Smooth muscle cell (in vitro differentiated cells): ENCODE data around the gene SHROOM1. TPM values are rescaled to one million over a fixed set of nuclear protein-coding genes. Genes with fewer than 3 reads are reported as not detected.
A peak's percentile ranks its signal among the peaks of the same experiment; 100 is the strongest.

Experiments
- DNase-seq: peaks from one replicate; lab custom pipeline; 2025; ENCODE audit not compliant: unreplicated experiment; lab: John Stamatoyannopoulos, UW
- H2AFZ ChIP-seq: fragments of 200-600 bp; sonication (generic); 2 replicates; pipeline ENCODE4 v1.6.0; 2016; ENCODE audit warnings: antibody characterized with exemption, low read depth, mild to moderate bottlenecking
- H3F3A ChIP-seq: fragments of 200-600 bp; sonication (generic); 2 replicates; pipeline ENCODE4 v1.6.0; 2017; ENCODE audit warnings: antibody characterized with exemption, low read depth
- H3K27ac ChIP-seq: fragments of 200-600 bp; sonication (generic); 2 replicates; pipeline ENCODE4 v1.5.1; 2016; ENCODE audit warnings: low read depth, mild to moderate bottlenecking
- H3K27me3 ChIP-seq: fragments of 200-600 bp; sonication (generic); 2 replicates; pipeline ENCODE4 v1.6.1; 2016; ENCODE audit warnings: low read depth, mild to moderate bottlenecking
- H3K36me3 ChIP-seq: fragments of 200-600 bp; sonication (generic); 2 replicates; pipeline ENCODE4 v1.5.1; 2016; ENCODE audit warnings: low read depth
- H3K4me1 ChIP-seq: fragments of 200-600 bp; sonication (generic); 2 replicates; pipeline ENCODE4 v1.5.1; 2016; ENCODE audit warnings: low read depth
- H3K4me2 ChIP-seq: fragments of 200-600 bp; sonication (generic); 2 replicates; pipeline ENCODE4 v1.6.0; 2016; ENCODE audit warnings: mild to moderate bottlenecking
- H3K4me3 ChIP-seq: fragments of 200-600 bp; sonication (generic); 2 replicates; pipeline ENCODE4 v1.5.1; 2016; ENCODE audit warnings: mild to moderate bottlenecking
- H3K79me2 ChIP-seq: fragments of 200-600 bp; sonication (generic); 2 replicates; pipeline ENCODE4 v1.6.0; 2016; ENCODE audit warnings: low read depth, mild to moderate bottlenecking
- H3K9ac ChIP-seq: fragments of 200-600 bp; sonication (generic); 2 replicates; pipeline ENCODE4 v1.6.0; 2016; ENCODE audit warnings: low read depth
- H3K9me3 ChIP-seq: fragments of 200-600 bp; sonication (generic); replicated peaks from 2 replicates; pipeline ENCODE4 v1.5.1; 2016; ENCODE audit warnings: low read depth
- H4K20me1 ChIP-seq: fragments of 200-600 bp; sonication (generic); 2 replicates; pipeline ENCODE4 v1.6.0; 2016; ENCODE audit warnings: low read depth
- CTCF ChIP-seq: fragments of 200-600 bp; sonication (generic); IDR thresholded peaks from 2 replicates; pipeline ENCODE4 v1.5.1; 2017; ENCODE audit warnings: borderline replicate concordance, mild to moderate bottlenecking, antibody characterized with exemption; ENCODE audit not compliant: insufficient read depth, poor library complexity, severe bottlenecking
- WGBS: methylation state at CpG from one replicate; pipeline ENCODE4 v1.1.7; 2016; ENCODE audit warnings: low lambda C conversion rate; 5-methylcytosine and 5-hydroxymethylcytosine counted together
- polyA plus RNA-seq: library from polyadenylated mRNA; unstranded; fragments of >200 nt; fragmentation: Nextera tagmentation; extraction: Ambion mirVana; gene quantifications from 2 replicates; pipeline ENCODE4 v1.2.1, GENCODE V29; 2016
- total RNA-seq: library from RNA; depleted of rRNA; stranded (reverse); fragments of >200 nt; gene quantifications from 2 replicates; pipeline ENCODE4 v1.2.3, GENCODE V29; 2014

SHROOM1 gene
- total and polyA plus RNA-seq, 2 experiments from 2014 or later, result 5.9 to 12.0 TPM

GRCh38 chr5:132824426-132824825, 6.0 kb downstream of the SHROOM1 start:
- H3K4me3 ChIP-seq, result no peak overlapping the region
- no peaks in the 10 kb centered on the region for H3K9me3 ChIP-seq
- no peak for TF ChIP-seq CTCF
- peaks cover 2% of the 10 kb centered on the region for H3K27me3 ChIP-seq
- H3K79me2 ChIP-seq, result no peaks in the 10 kb centered on the region
- no peaks in the 10 kb centered on the region for H3F3A ChIP-seq
- no peak overlapping the region for H3K27ac ChIP-seq
- H2AFZ ChIP-seq, result no peak overlapping the region
- no peak overlapping the region for H3K4me2 ChIP-seq
- peaks cover 11% of the 10 kb centered on the region for H3K4me1 ChIP-seq
- no peak for DNase-seq
- WGBS, result 98% methylated on average over 3 of the region's 3 CpGs
- H4K20me1 ChIP-seq, result no peaks in the 10 kb centered on the region
- H3K36me3 ChIP-seq, result no peaks in the 10 kb centered on the region
- no peak overlapping the region for H3K9ac ChIP-seq

GRCh38 chr5:132823481-132824050, 6.9 kb downstream of the SHROOM1 start:
- H3F3A ChIP-seq, result no peaks in the 10 kb centered on the region
- no peaks in the 10 kb centered on the region for H3K9me3 ChIP-seq
- H3K4me1 ChIP-seq, result peaks cover 11% of the 10 kb centered on the region
- H2AFZ ChIP-seq, result peak overlapping the region; percentile 69
- 79% methylated on average over 7 of the region's 7 CpGs for WGBS
- no peak for DNase-seq
- H3K4me3 ChIP-seq, result peak overlapping the region; percentile 36
- H3K79me2 ChIP-seq, result no peaks in the 10 kb centered on the region
- H3K27ac ChIP-seq, result no peak overlapping the region
- no peak for TF ChIP-seq CTCF
- peak overlapping the region; percentile 92 for H3K4me2 ChIP-seq
- no peaks in the 10 kb centered on the region for H4K20me1 ChIP-seq
- H3K27me3 ChIP-seq, result no peaks in the 10 kb centered on the region
- no peak overlapping the region for H3K9ac ChIP-seq
- H3K36me3 ChIP-seq, result no peaks in the 10 kb centered on the region

GRCh38 chr5:132822650-132823480, 7.6 kb downstream of the SHROOM1 start:
- WGBS, result 17% methylated on average over 63 of the region's 68 CpGs
- H3K4me2 ChIP-seq, result peak overlapping the region; percentile 92
- H3K4me3 ChIP-seq, result peak overlapping the region; percentile 36
- peak overlapping the region; percentile 69 for H2AFZ ChIP-seq
- H3K4me1 ChIP-seq, result peaks cover 11% of the 10 kb centered on the region
- DNase-seq, result no peak
- H3K27me3 ChIP-seq, result no peaks in the 10 kb centered on the region
- H3K27ac ChIP-seq, result no peak overlapping the region
- H3K9me3 ChIP-seq, result no peaks in the 10 kb centered on the region
- no peak overlapping the region for H3K9ac ChIP-seq
- H3F3A ChIP-seq, result no peaks in the 10 kb centered on the region
- no peaks in the 10 kb centered on the region for H3K79me2 ChIP-seq
- TF ChIP-seq CTCF, result no peak
- H4K20me1 ChIP-seq, result no peaks in the 10 kb centered on the region
- no peaks in the 10 kb centered on the region for H3K36me3 ChIP-seq
